Esophagus muscularis mucosa (tissue), 4 donors: ENCODE measurements around the gene DMKN. TPM values are rescaled to one million over a fixed set of nuclear protein-coding genes. Genes with fewer than 3 reads are reported as not detected.
A peak's percentile ranks its signal among the peaks of the same experiment; 100 is the strongest.
"Not testable (repeated sequence)": the region's sequence is repeated elsewhere in the genome, so short reads cannot be mapped to it uniquely, and the experiment has no call there.

Experiments used
- DNase-seq: peaks from one replicate; pipeline ENCODE4 v3.0.0-alpha.2; 2017; ENCODE audit errors: extremely low spot score
- H3K27ac ChIP-seq, 4 donors: fragments of 200-600 bp; sonication (generic); replicated peaks in 1 of 4; 1 replicate in 3 of 4; 2 replicates in 1 of 4; pipeline ENCODE4 v1.5.1; 2016 to 2019; ENCODE audit warnings: mild to moderate bottlenecking in 1 of 4
- H3K27me3 ChIP-seq, 4 donors: fragments of 200-600 bp; sonication (generic); one replicate each; pipeline versions ENCODE4 v1.5.1 to v1.6.0; 2016 to 2019
- H3K36me3 ChIP-seq, 4 donors: fragments of 200-600 bp; sonication (generic); one replicate each; pipeline ENCODE4 v1.5.1; 2016 to 2019
- H3K4me1 ChIP-seq, 4 donors: fragments of 200-600 bp; sonication (generic); one replicate each; pipeline ENCODE4 v1.5.1; 2016 to 2019
- H3K4me3 ChIP-seq, 4 donors: fragments of 200-600 bp; sonication (generic); 1 replicate in 2 of 4; 2 replicates in 2 of 4; pipeline ENCODE4 v1.5.1; 2016 to 2019; ENCODE audit warnings: mild to moderate bottlenecking in 4 of 4, moderate library complexity in 1 of 4
- H3K9me3 ChIP-seq, 4 donors: fragments of 200-600 bp; sonication (generic); 1 replicate in 3 of 4; 2 replicates in 1 of 4; pipeline ENCODE4 v1.5.1; 2016 to 2019
- EP300 ChIP-seq: sonication (generic); formaldehyde crosslinking; IDR thresholded peaks from one replicate; pipeline ENCODE4 v1.6.1; 2017; ENCODE audit warnings: antibody characterized with exemption
- POLR2A ChIP-seq: fragments of 450-650 bp; IDR thresholded peaks from one replicate; pipeline ENCODE4 v1.6.1; 2017; ENCODE audit warnings: antibody characterized with exemption, moderate library complexity, mild to moderate bottlenecking, low read depth
- POLR2AphosphoS5 ChIP-seq, 2 donors: sonication (generic); formaldehyde crosslinking; IDR thresholded peaks; one replicate each; pipeline ENCODE4 v1.6.1; 2017; ENCODE audit warnings: antibody characterized with exemption in 2 of 2
- WGBS: methylation state at CpG from one replicate; pipeline ENCODE4 v1.1.5; 2018; 5-methylcytosine and 5-hydroxymethylcytosine counted together
- intact Hi-C: fragments of 100-400 bp; cut with DNase I; formaldehyde crosslinking; loops from one replicate; pipeline ENCODE4 v1.15.1; 2023
- total RNA-seq, 4 donors: library from RNA; depleted of rRNA; stranded (reverse); fragments of >200 nt; gene quantifications; one replicate each; pipeline versions ENCODE4 v1.1.0 to v1.2.1, GENCODE V29; 2016
- TF ChIP-seq, protein P1 (sequence below), 3 experiments: fragments of 200-600 bp in 2 of 3; fragments of 450-650 bp in 1 of 3; sonication (generic) in 2 of 3; IDR thresholded peaks; one replicate each; pipeline ENCODE4 v1.5.1; 2017 to 2019; ENCODE audit warnings: antibody characterized with exemption in 3 of 3, mild to moderate bottlenecking in 2 of 3, moderate library complexity in 1 of 3

DMKN gene
- total RNA-seq, 4 donors from 2014 or later: 1.7 to 5.5 (median 3.8) TPM

DNA sequence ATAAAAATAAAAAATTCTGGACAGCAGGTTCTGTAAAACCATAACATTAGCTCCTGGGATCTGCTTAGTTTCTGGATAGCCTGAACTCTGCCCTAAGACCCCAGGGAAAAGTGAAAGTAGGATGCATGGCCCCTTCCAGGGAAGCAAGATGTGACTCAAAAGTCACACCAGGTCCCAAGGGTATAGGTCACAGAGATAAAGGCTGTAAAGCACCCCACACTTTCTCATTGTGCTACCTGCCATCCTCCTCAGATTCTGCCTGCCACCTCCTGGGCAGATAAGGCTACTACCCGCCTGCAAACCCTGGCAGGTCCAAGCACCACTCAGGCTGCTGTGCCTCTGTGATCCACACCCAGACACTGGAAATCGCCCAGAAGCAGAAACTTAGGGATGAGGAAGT is 44.8 kb downstream of the DMKN start:
- H3K4me1 ChIP-seq: no peaks in the 10 kb centered on the region
- DNase-seq: no peak
- TF ChIP-seq EP300: no peak
- TF ChIP-seq, protein P1, sequence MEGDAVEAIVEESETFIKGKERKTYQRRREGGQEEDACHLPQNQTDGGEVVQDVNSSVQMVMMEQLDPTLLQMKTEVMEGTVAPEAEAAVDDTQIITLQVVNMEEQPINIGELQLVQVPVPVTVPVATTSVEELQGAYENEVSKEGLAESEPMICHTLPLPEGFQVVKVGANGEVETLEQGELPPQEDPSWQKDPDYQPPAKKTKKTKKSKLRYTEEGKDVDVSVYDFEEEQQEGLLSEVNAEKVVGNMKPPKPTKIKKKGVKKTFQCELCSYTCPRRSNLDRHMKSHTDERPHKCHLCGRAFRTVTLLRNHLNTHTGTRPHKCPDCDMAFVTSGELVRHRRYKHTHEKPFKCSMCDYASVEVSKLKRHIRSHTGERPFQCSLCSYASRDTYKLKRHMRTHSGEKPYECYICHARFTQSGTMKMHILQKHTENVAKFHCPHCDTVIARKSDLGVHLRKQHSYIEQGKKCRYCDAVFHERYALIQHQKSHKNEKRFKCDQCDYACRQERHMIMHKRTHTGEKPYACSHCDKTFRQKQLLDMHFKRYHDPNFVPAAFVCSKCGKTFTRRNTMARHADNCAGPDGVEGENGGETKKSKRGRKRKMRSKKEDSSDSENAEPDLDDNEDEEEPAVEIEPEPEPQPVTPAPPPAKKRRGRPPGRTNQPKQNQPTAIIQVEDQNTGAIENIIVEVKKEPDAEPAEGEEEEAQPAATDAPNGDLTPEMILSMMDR (IDR thresholded peaks at IDR 0.05): peak; percentile 12 to 39 (median 36)
- H3K4me3 ChIP-seq: no peak overlapping the region
- H3K27ac ChIP-seq: no peak overlapping the region
- H3K27me3 ChIP-seq: peaks cover 0 to 21% (median 0%) of the 10 kb centered on the region in 4 donors
- H3K36me3 ChIP-seq: no peaks in the 10 kb centered on the region
- 40% methylated on average over 1 of the region's 2 CpGs for WGBS
- intact Hi-C loops: no loop called here
- no peaks in the 10 kb centered on the region for H3K9me3 ChIP-seq

DNA sequence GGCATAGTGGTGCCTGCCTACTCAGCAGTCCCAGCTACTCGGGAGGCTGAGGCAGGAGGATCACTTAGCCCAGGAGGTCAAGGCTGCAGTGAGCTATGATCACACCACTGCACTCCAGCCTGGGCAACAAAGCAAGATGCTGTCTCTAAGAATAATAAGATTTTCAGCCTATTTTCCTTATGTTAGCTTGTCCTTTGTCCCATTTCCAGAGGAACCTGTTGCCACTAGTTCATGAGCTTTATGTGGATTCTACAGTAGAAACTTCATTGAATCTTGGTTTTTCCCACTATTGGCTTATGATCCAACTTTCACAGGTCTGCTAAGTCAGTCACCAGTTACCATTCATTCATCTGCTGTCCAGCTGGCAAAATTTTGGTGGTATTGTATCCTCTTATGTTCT is 47.2 kb downstream of the DMKN start:
- Histone ChIP-seq H3K4me3 (no peak overlapping the region), H3K4me1 (peaks cover 0 to 7% (median 2%) of the 10 kb centered on the region in 4 donors), H3K9me3 (no peaks in the 10 kb centered on the region), H3K27me3 (peaks cover 0 to 21% (median 0%) of the 10 kb centered on the region in 4 donors), H3K36me3 (no peaks in the 10 kb centered on the region), H3K27ac (no peak overlapping the region)
- WGBS: 86% methylated on average over 1 of the region's 1 CpG
- TF ChIP-seq EP300: no peak
- TF ChIP-seq, protein P1 (IDR thresholded peaks at IDR 0.05): no peak
- no peak for TF ChIP-seq POLR2AphosphoS5 (IDR thresholded peaks at IDR 0.05)
- TF ChIP-seq POLR2A: no peak
- no peak for DNase-seq
- intact Hi-C loops: no loop called here

DNA sequence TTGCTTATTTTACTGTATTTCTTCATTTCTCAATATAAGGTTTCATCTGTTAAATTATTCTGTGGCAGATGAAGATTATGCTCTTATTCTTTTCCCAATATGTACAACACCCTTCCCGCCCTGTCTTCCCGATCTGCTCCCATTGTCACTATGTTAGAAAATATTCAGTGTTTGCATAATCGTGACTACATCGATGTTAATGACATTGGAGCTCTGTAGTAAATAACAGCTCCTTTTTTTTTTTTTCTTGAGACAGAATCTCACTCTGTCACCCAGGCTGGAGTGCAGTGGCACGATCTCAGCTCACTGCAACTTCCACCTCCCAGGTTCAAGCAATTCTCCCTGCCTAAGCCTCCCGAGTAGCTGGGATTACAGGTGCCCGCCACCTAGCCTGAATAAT is 50.5 kb downstream of the DMKN start:
- H3K4me3 ChIP-seq, H3K36me3 ChIP-seq, H3K27ac ChIP-seq, H3K9me3 ChIP-seq, intact Hi-C loops, DNase-seq: not testable (repeated sequence)
- peaks cover 14 to 21% (median 17%) of the 10 kb centered on the region in 4 donors for H3K4me1 ChIP-seq
- WGBS: 70% methylated on average over 7 of the region's 7 CpGs
- peaks cover 0 to 16% (median 0%) of the 10 kb centered on the region in 4 donors for H3K27me3 ChIP-seq

DNA sequence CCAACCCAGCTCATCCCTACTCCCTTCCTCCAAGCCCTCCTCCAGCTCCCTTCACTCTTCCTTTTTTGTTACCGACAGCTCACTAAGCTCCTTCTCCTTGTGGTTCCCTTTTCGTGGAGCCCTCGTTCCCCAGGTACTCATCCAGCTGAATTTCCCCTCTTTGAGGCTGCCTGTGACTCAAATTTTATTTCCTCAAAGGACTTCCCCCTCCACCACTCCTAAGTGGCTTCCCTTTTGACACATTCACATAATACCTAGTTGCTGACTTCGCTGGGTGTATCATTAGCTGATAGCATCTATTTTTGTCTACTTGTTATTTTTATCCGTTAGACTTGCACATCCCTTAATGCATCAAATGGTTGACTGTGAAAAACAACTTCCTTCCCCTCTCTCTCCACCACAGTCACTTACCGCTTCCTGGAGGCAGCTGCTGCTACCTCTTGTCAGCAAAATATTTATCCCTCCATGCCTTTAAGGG is 50.9 kb downstream of the DMKN start:
- DNase-seq: no peak
- H3K9me3 ChIP-seq: no peaks in the 10 kb centered on the region
- no peak overlapping the region for H3K27ac ChIP-seq
- no peak overlapping the region for H3K4me3 ChIP-seq
- TF ChIP-seq EP300 (no peak), POLR2A (no peak), POLR2AphosphoS5 (IDR thresholded peaks at IDR 0.05) (no peak)
- TF ChIP-seq, protein P1 (IDR thresholded peaks at IDR 0.05): no peak
- WGBS: 27% methylated on average over 6 of the region's 6 CpGs
- intact Hi-C loops: no loop called here
- H3K27me3 ChIP-seq: peaks cover 0 to 12% (median 0%) of the 10 kb centered on the region in 4 donors
- no peaks in the 10 kb centered on the region for H3K36me3 ChIP-seq
- H3K4me1 ChIP-seq: peaks cover 14 to 21% (median 17%) of the 10 kb centered on the region in 4 donors

DNA sequence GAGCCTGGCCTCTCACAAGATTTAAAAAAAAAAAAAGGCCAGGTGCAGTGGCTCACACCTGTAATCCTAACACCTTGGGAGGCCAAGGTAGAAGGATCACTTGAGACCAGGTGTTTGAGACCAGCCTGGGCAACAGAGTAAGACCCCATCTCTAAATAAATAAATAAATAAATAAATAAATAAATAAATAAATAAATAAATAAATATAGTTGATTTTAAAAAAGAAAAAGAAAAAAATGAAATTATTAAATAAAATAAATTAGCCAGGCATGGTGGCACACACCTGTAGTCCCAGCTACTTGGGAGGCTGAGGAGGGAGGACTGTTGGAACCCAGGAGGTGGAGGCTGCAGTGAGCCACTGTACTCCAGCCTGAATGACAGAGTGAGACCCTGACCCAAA is 51.7 kb downstream of the DMKN start:
- H3K27ac ChIP-seq, H3K9me3 ChIP-seq, H3K4me3 ChIP-seq, intact Hi-C loops, DNase-seq, H3K27me3 ChIP-seq, H3K36me3 ChIP-seq: not testable (repeated sequence)
- peaks cover 14 to 21% (median 17%) of the 10 kb centered on the region in 4 donors for H3K4me1 ChIP-seq

DNA sequence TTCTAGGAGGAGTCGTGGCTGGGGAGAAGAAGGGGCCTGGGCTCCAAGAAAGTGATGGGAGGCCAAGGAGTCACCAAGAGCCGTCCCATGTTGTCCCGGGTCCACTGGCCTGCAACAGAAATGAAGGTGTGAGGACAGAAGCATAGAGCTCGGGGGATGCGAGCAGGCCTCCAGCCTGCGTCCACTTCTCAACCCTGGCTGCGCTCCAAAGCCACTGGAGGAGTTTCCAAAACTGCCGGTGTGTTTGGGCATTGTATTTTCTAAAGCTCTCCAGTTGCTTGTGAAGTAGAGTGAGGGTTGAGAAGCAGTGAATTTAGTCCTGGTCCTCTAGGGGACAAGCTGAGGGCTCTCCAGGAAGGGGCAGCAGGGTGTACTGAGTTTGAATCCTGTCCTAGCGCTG is 52.4 kb downstream of the DMKN start:
- TF ChIP-seq, protein P1 (IDR thresholded peaks at IDR 0.05): no peak
- TF ChIP-seq POLR2AphosphoS5 (IDR thresholded peaks at IDR 0.05) (no peak), EP300 (no peak), POLR2A (no peak)
- H3K4me1 ChIP-seq: peaks cover 14 to 21% (median 17%) of the 10 kb centered on the region in 4 donors
- H3K36me3 ChIP-seq: no peaks in the 10 kb centered on the region
- no peak overlapping the region for H3K4me3 ChIP-seq
- 60% methylated on average over 7 of the region's 9 CpGs for WGBS
- intact Hi-C loops: no loop called here
- DNase-seq: no peak
- no peaks in the 10 kb centered on the region for H3K9me3 ChIP-seq
- H3K27me3 ChIP-seq: peaks cover 0 to 2% (median 0%) of the 10 kb centered on the region in 4 donors
- H3K27ac ChIP-seq: no peak overlapping the region
